BJ (cell line): Measurements from ENCODE around the gene CCDC142. TPM values are rescaled to one million over a fixed set of nuclear protein-coding genes. Genes with fewer than 3 reads are reported as not detected.

Experiments
- CTCF ChIA-PET: fragments of 350-600 bp; formaldehyde crosslinking; extraction: SDS; loops from one replicate; lab custom pipeline; 2021; ENCODE audit warnings: antibody characterized with exemption, inconsistent platforms; lab: Yijun Ruan, JAX
- POLR2A ChIA-PET: fragments of 300-600 bp; sonication (Branson Sonifier 250); formaldehyde crosslinking; extraction: SDS; loops from one replicate; lab custom pipeline; 2021; ENCODE audit warnings: antibody characterized with exemption; lab: Charles Lee
- DNase-seq: peaks from one replicate; pipeline ENCODE4 v3.0.0-alpha.2; 2011; ENCODE audit warnings: low read depth
- H3K27me3 ChIP-seq: 2 replicates; pipeline ENCODE4 v1.6.0; 2011; ENCODE audit warnings: low read length; ENCODE audit not compliant: control insufficient read depth, insufficient read depth
- H3K36me3 ChIP-seq: 2 replicates; pipeline ENCODE4 v1.5.1; 2011; ENCODE audit warnings: low read length; ENCODE audit not compliant: control insufficient read depth, insufficient read depth
- H3K4me3 ChIP-seq: 2 replicates; pipeline ENCODE4 v1.5.1; 2011; ENCODE audit warnings: low read depth, mild to moderate bottlenecking, control low read depth, low read length
- CTCF ChIP-seq: IDR thresholded peaks from 2 replicates; pipeline ENCODE4 v1.5.1; 2011; ENCODE audit warnings: low read depth, mild to moderate bottlenecking, control low read depth, inconsistent platforms, low read length, moderate library complexity; ENCODE audit not compliant: insufficient read depth
- polyA plus RNA-seq: library from polyadenylated mRNA; depleted of rRNA; stranded (reverse); fragments of >200 nt; gene quantifications from 2 replicates; pipeline ENCODE4 v1.2.3, GENCODE V29; 2011; rRNA removed

The CCDC142 gene
- polyA plus RNA-seq, 1 experiment: 6.2 TPM

GRCh38 chr2:74424139-74424992, 58.4 kb downstream of the CCDC142 start:
- CTCF ChIA-PET: interaction anchor here (0.6 to 0.7 kb wide), 2 partner anchors 26 to 89 kb away, joined by 3 to 4 read pairs; no protein-coding TSS in a partner anchor
- DNase-seq: no peak
- POLR2A ChIA-PET: interaction anchor here (0.6 kb wide), 1 partner anchor 11 kb away, joined by 5 read pairs; no protein-coding TSS in a partner anchor
- H3K36me3 ChIP-seq: peaks cover 20% of the 10 kb centered on the region
- H3K27me3 ChIP-seq: no peaks in the 10 kb centered on the region
- H3K4me3 ChIP-seq: no peak overlapping the region
- TF ChIP-seq CTCF: no peak

Other genes with a start within 250 kb of the CCDC142 start
- gene SLC4A5, start 139.6 kb downstream of the CCDC142 start, polyA plus RNA-seq: 0.07 and 0.16 TPM in 2 replicates
- gene DCTN1, start 102.7 kb downstream of the CCDC142 start, polyA plus RNA-seq: 136 and 193 TPM in 2 replicates
- 0.18 and 0.67 TPM in 2 replicates for gene C2orf81, start 61.4 kb downstream of the CCDC142 start, polyA plus RNA-seq
- gene WDR54, start 61.3 kb downstream of the CCDC142 start, polyA plus RNA-seq: 26.0 and 42.9 TPM in 2 replicates
- gene RTKN, start 41.1 kb downstream of the CCDC142 start, polyA plus RNA-seq: 8.3 and 12.4 TPM in 2 replicates
- 5.6 and 6.4 TPM in 2 replicates for gene INO80B, start 27.9 kb downstream of the CCDC142 start, polyA plus RNA-seq
- gene WBP1, start 24.6 kb downstream of the CCDC142 start, polyA plus RNA-seq: 55.7 and 92.0 TPM in 2 replicates
- gene MOGS, start 17.6 kb downstream of the CCDC142 start, polyA plus RNA-seq: 35.5 and 59.5 TPM in 2 replicates
- gene MRPL53, start 10.3 kb downstream of the CCDC142 start, polyA plus RNA-seq: 38.9 and 41.2 TPM in 2 replicates
- gene TTC31, start 83 bp upstream of the CCDC142 start, polyA plus RNA-seq: 19.4 and 26.0 TPM in 2 replicates
- 0.37 and 0.61 TPM in 2 replicates for gene LBX2, start 16.6 kb upstream of the CCDC142 start, polyA plus RNA-seq
- gene PCGF1, start 24.7 kb upstream of the CCDC142 start, polyA plus RNA-seq: 28.7 and 30.6 TPM in 2 replicates
- not detected in 2 replicates for gene TLX2, start 31.5 kb upstream of the CCDC142 start, polyA plus RNA-seq
- gene DQX1, start 43.2 kb upstream of the CCDC142 start, polyA plus RNA-seq: 0.12 TPM in 1 of 2 replicates, not detected in the other
- gene AUP1, start 46.7 kb upstream of the CCDC142 start, polyA plus RNA-seq: 79.5 and 104 TPM in 2 replicates
- 26.0 and 36.1 TPM in 2 replicates for gene HTRA2, start 46.9 kb upstream of the CCDC142 start, polyA plus RNA-seq
- gene LOXL3, start 70.9 kb upstream of the CCDC142 start, polyA plus RNA-seq: 95.8 and 130 TPM in 2 replicates
- 19.8 and 28.7 TPM in 2 replicates for gene DOK1, start 71.7 kb upstream of the CCDC142 start, polyA plus RNA-seq
- gene M1AP, start 165.3 kb upstream of the CCDC142 start, polyA plus RNA-seq: 0.33 and 0.47 TPM in 2 replicates
- 8.4 and 10.2 TPM in 2 replicates for gene SEMA4F, start 171.2 kb upstream of the CCDC142 start, polyA plus RNA-seq